SK-N-SH (cell line): ENCODE data around the gene NOTUM. TPM values are rescaled to one million over a fixed set of nuclear protein-coding genes. Genes with fewer than 3 reads are reported as not detected.

Experiments used
- CTCF ChIA-PET: fragments of 300-600, 350-600 bp; formaldehyde crosslinking; extraction: SDS; loops from one replicate; lab custom pipeline; 2021; lab: Yijun Ruan, JAX
- POLR2A ChIA-PET: fragments of 350-600 bp; sonication (Branson Sonifier 250); formaldehyde crosslinking; extraction: SDS; loops from one replicate; lab custom pipeline; 2020; ENCODE audit warnings: antibody characterized with exemption, inconsistent platforms; lab: Yijun Ruan, JAX
- DNase-seq: peaks from one replicate; pipeline ENCODE4 v3.0.0; 2012
- H2AFZ ChIP-seq: fragments of 200-600 bp; sonication (generic); 2 replicates; pipeline ENCODE4 v1.8.1; 2016; ENCODE audit warnings: antibody characterized with exemption, mild to moderate bottlenecking, low read depth
- H3F3A ChIP-seq: fragments of 200-600 bp; sonication (generic); replicated peaks from 2 replicates; pipeline ENCODE3; 2016; ENCODE audit warnings: antibody characterized with exemption, mild to moderate bottlenecking; ENCODE audit not compliant: insufficient read depth
- H3K27ac ChIP-seq, 2 experiments: fragments of 200-500 bp in 1 of 2; fragments of 200-600 bp in 1 of 2; sonication (Bioruptor generic) in 1 of 2; sonication (generic), shearing (Covaris generic) in 1 of 2; 2 replicates each; pipeline versions ENCODE4 v1.5.1 to v1.6.1; 2014 to 2016; ENCODE audit warnings: low read depth in 2 of 2, inconsistent platforms in 1 of 2, low read length in 1 of 2, mild to moderate bottlenecking in 1 of 2, mixed read lengths in 1 of 2
- H3K27me3 ChIP-seq: fragments of 200-600 bp; sonication (generic), shearing (Covaris generic); 2 replicates; pipeline ENCODE4 v1.6.1; 2016; ENCODE audit warnings: mixed run types; ENCODE audit not compliant: insufficient read depth
- H3K36me3 ChIP-seq, 2 experiments: fragments of 200-500 bp in 1 of 2; fragments of 200-600 bp in 1 of 2; sonication (Bioruptor generic) in 1 of 2; sonication (generic) in 1 of 2; replicated peaks in 1 of 2; 2 replicates each; pipeline versions ENCODE3 to v1.5.1; 2014 to 2016; ENCODE audit warnings: low read length in 1 of 2, mild to moderate bottlenecking in 1 of 2; ENCODE audit not compliant: insufficient read depth in 2 of 2, control insufficient read depth in 1 of 2
- H3K4me1 ChIP-seq, 2 experiments: fragments of 200-500 bp in 1 of 2; fragments of 200-600 bp in 1 of 2; sonication (Bioruptor generic) in 1 of 2; sonication (generic), shearing (Covaris generic) in 1 of 2; 2 replicates each; pipeline versions ENCODE4 v1.5.1 to v1.6.1; 2014 to 2016; ENCODE audit warnings: low read depth in 1 of 2, low read length in 1 of 2, mixed run types in 1 of 2; ENCODE audit not compliant: insufficient read depth in 2 of 2, control insufficient read depth in 1 of 2
- H3K4me2 ChIP-seq: fragments of 200-600 bp; sonication (generic), shearing (Covaris generic); 2 replicates; pipeline ENCODE4 v1.6.1; 2017; ENCODE audit warnings: mixed run types
- H3K4me3 ChIP-seq, 2 experiments: fragments of 200-500 bp in 1 of 2; fragments of 200-600 bp in 1 of 2; sonication (Bioruptor generic) in 1 of 2; sonication (generic), shearing (Covaris generic) in 1 of 2; 2 replicates each; pipeline versions ENCODE4 v1.5.1 to v1.8.1; 2014 to 2016; ENCODE audit warnings: low read depth in 2 of 2, inconsistent platforms in 1 of 2, low read length in 1 of 2, mild to moderate bottlenecking in 1 of 2, mixed read lengths in 1 of 2, moderate library complexity in 1 of 2
- H3K79me2 ChIP-seq: fragments of 200-600 bp; sonication (generic); 2 replicates; pipeline ENCODE4 v1.8.1; 2017; ENCODE audit warnings: mild to moderate bottlenecking; ENCODE audit not compliant: insufficient read depth
- H3K9ac ChIP-seq: fragments of 200-600 bp; sonication (generic); 2 replicates; pipeline ENCODE4 v1.6.1; 2017; ENCODE audit warnings: mixed run types
- H3K9me2 ChIP-seq: fragments of 200-600 bp; sonication (generic); 2 replicates; pipeline ENCODE4 v1.6.1; 2017; ENCODE audit warnings: mixed run types
- H3K9me3 ChIP-seq: fragments of 200-600 bp; sonication (generic); 2 replicates; pipeline ENCODE4 v1.6.1; 2017; ENCODE audit warnings: mixed run types, mild to moderate bottlenecking, moderate library complexity
- H4K20me1 ChIP-seq: fragments of 200-600 bp; sonication (generic); 2 replicates; pipeline ENCODE4 v1.6.1; 2017; ENCODE audit warnings: mild to moderate bottlenecking, mixed run types; ENCODE audit not compliant: insufficient read depth
- EZH2phosphoT487 ChIP-seq: fragments of 200-600 bp; sonication (generic); IDR thresholded peaks from 2 replicates; pipeline ENCODE4 v1.6.1; 2017; ENCODE audit warnings: low read depth, mixed run types, mild to moderate bottlenecking, antibody characterized with exemption, moderate library complexity, borderline replicate concordance
- GABPA ChIP-seq: IDR thresholded peaks from 2 replicates; pipeline ENCODE4 v1.4.0; 2012; ENCODE audit warnings: low read depth, mild to moderate bottlenecking
- IRF3 ChIP-seq: fragments of 150-350 bp; IDR thresholded peaks from 2 replicates; pipeline ENCODE4 v1.6.1; 2016; ENCODE audit warnings: mild to moderate bottlenecking, low read depth, low read length
- NFIC ChIP-seq: IDR thresholded peaks from 2 replicates; pipeline ENCODE4 v1.4.0; 2012; ENCODE audit warnings: borderline replicate concordance
- POLR2AphosphoS5 ChIP-seq: IDR thresholded peaks from 2 replicates; pipeline ENCODE4 v1.6.1; 2012; ENCODE audit warnings: low read depth, low read length
- RAD21 ChIP-seq: IDR thresholded peaks from 2 replicates; pipeline ENCODE4 v1.6.1; 2012; ENCODE audit warnings: mild to moderate bottlenecking, low read length
- TAF1 ChIP-seq: IDR thresholded peaks from 2 replicates; pipeline ENCODE4 v1.6.1; 2012; ENCODE audit warnings: low read depth, mild to moderate bottlenecking, low read length, moderate library complexity, borderline replicate concordance
- WGBS: methylation state at CpG from one replicate; pipeline ENCODE4 v1.1.6; 2017; ENCODE audit warnings: low lambda C conversion rate; 5-methylcytosine and 5-hydroxymethylcytosine counted together
- polyA plus RNA-seq, 3 experiments: library from polyadenylated mRNA; depleted of rRNA; stranded (reverse); fragments of >200 nt; gene quantifications; 2 replicates each; pipeline ENCODE4 v1.2.3, GENCODE V29; 2012
- TF ChIP-seq, protein P1 (sequence below): fragments of 150-350 bp; IDR thresholded peaks from 2 replicates; pipeline ENCODE4 v1.6.1; 2017; ENCODE audit warnings: antibody characterized with exemption, low read length, low read depth, borderline replicate concordance
- TF ChIP-seq, protein P2 (sequence below): fragments of 200-600 bp; sonication (generic); IDR thresholded peaks from 2 replicates; pipeline ENCODE4 v1.6.1; 2017; ENCODE audit warnings: antibody characterized with exemption, mild to moderate bottlenecking, moderate library complexity
- TF ChIP-seq, protein P3 (sequence below): IDR thresholded peaks from 2 replicates; pipeline ENCODE4 v1.4.0; 2012; ENCODE audit warnings: low read depth, borderline replicate concordance

Gene NOTUM
- polyA plus RNA-seq, 1 of the 3 experiments (the other 2 are of a cell fraction) = 0.33 TPM

DNA sequence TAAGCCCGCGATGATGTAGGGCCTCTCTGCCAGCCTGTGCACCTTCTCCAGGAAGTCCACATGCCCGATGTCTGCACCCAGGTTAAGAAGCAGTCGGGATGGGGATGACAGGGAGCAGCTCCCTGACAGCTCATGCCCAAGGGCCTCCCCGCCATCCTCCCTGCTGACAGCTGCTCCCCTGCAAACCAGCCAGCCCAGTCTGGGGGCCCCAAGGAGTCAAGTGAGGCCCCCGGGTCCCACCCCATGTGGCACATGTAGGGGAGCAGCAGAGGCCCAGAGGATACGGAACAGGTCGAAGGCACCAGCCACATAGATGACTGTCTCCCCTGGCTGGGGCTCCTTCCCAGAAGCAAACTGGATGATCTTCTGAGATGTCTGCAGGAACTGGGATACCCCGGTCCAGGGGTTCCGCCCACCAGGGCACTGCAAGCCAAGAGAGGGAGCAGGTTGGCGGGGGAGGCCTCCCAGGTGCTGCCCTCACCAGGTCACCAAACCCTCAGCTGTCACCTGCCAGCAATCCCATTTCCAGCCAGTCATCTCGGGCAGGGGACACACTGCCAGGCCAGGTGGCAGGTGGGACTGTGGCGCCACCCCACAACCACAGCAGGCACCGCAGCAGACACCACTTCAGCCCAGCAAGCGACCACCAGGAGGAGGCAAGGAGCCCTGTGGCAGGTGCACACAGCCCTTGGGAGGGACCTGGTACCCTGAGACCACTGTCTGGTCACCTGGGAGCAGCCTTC, 54.3 kb downstream of the NOTUM start:
- no peak overlapping the region for H3K27ac ChIP-seq

DNA sequence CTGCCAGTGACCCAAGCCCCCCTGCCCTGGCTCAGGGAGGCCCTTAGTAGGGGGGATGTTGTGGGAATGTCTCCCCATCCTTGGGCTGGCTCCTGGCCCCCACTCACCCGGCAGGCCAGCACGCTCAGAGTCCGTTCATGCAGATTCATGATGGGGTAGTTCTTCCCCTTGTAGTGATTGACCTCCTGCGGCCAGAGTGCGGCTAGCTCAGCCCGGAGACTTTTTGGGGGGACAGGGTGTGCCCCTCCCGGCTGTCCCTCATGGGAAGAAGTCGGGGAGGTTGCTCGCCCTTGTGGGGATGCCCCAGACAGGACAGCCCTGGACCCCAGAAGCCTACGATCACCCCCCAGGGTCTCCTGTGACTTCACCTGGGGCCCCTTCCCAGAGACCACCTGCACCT, 55.0 kb downstream of the NOTUM start:
- no peak overlapping the region for H2AFZ ChIP-seq
- no peaks in the 10 kb centered on the region for H3K27me3 ChIP-seq
- no peaks in the 10 kb centered on the region for H3K9me2 ChIP-seq
- no peak overlapping the region for H3K4me3 ChIP-seq
- TF ChIP-seq, protein P1, sequence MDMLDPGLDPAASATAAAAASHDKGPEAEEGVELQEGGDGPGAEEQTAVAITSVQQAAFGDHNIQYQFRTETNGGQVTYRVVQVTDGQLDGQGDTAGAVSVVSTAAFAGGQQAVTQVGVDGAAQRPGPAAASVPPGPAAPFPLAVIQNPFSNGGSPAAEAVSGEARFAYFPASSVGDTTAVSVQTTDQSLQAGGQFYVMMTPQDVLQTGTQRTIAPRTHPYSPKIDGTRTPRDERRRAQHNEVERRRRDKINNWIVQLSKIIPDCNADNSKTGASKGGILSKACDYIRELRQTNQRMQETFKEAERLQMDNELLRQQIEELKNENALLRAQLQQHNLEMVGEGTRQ = no peak
- TF ChIP-seq POLR2AphosphoS5 = no peak
- TF ChIP-seq NFIC = no peak
- no peak overlapping the region for H3K27ac ChIP-seq
- 84% methylated on average over 10 of the region's 10 CpGs for WGBS
- peaks cover 5% of the 10 kb centered on the region for H3F3A ChIP-seq
- H4K20me1 ChIP-seq = 0 out of 2 replicates have a peak, but pooled peaks cover 4% of the 10 kb centered on the region
- peaks cover 7% of the 10 kb centered on the region; the same call in 1 of the 2 replicates for H3K79me2 ChIP-seq
- POLR2A ChIA-PET = interaction anchor here (0.6 kb wide), 1 partner anchor 23 kb away, joined by 3 read pairs; no protein-coding TSS in a partner anchor
- no peaks in the 10 kb centered on the region for H3K9me3 ChIP-seq
- CTCF ChIA-PET = interaction anchor here (1.3 to 1.5 kb wide), 3 partner anchors 21 to 115 kb away, joined by 4 to 7 read pairs (median 5); no protein-coding TSS in a partner anchor
- H3K36me3 ChIP-seq = peaks cover 6 to 49% of the 10 kb centered on the region in 2 experiments
- no peak overlapping the region for H3K9ac ChIP-seq
- H3K4me2 ChIP-seq = no peak overlapping the region
- H3K4me1 ChIP-seq = peaks cover 8 to 19% of the 10 kb centered on the region in 2 experiments; a peak in 2 of 4 replicates
- no peak for DNase-seq

More for the DNA sequence above, 54.3 kb downstream of the NOTUM start:
- TF ChIP-seq IRF3 = no peak
- TF ChIP-seq RAD21 = peak; percentile 13; the same call in 1 of the 2 replicates
- Histone ChIP-seq H3K27me3 (no peaks in the 10 kb centered on the region), H3K4me1 (peaks cover 8 to 18% of the 10 kb centered on the region in 2 experiments; a peak in 2 of 4 replicates), H4K20me1 (peaks cover 6% of the 10 kb centered on the region), H3K79me2 (peaks cover 7% of the 10 kb centered on the region; the same call in 1 of the 2 replicates), H3K9me2 (no peaks in the 10 kb centered on the region), H3K36me3 (peaks cover 7 to 50% of the 10 kb centered on the region in 2 experiments), H3K9me3 (no peaks in the 10 kb centered on the region), H3K9ac (no peak overlapping the region), H2AFZ (no peak overlapping the region), H3K4me3 (no peak overlapping the region), H3K4me2 (no peak overlapping the region), H3F3A (peaks cover 7% of the 10 kb centered on the region)
- ChIA-PET CTCF (interaction anchor here (1.0 to 2.2 kb wide), 7 partner anchors 18 to 123 kb away, joined by 3 to 7 read pairs (median 5); partner anchors contain the start of gene MAFG), POLR2A (no interaction called here)
- 85% methylated on average over 7 of the region's 15 CpGs for WGBS
- no peak for DNase-seq

DNA sequence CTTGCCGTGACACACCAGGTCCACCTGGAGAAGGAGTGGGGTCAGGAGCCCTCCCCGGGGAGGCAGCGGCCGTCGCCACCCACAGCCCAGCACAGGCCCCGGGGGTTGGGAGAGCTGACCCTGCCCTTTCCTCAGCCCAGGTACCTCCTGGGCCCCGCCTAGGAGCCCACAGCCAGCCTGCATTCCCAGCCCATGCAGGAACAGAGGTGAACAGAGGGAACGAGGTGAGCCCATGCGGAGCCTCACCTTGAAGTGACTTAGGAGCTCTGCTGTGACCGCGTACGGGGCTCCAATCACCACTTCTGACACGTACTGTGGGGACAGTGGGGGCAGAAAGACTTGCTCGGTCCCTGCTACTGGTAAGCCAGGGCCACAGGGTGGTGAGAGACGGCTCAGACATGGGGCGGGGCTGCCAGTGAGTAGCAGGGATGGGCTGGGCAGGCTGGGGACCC, 55.5 kb downstream of the NOTUM start:
- peaks cover 2% of the 10 kb centered on the region; the same call in 1 of the 2 replicates for H3K79me2 ChIP-seq
- H2AFZ ChIP-seq = no peak overlapping the region
- no peaks in the 10 kb centered on the region for H3K27me3 ChIP-seq
- no peak overlapping the region for H3K4me2 ChIP-seq
- WGBS = 97% methylated on average over 15 of the region's 16 CpGs
- no peak for DNase-seq
- no peak overlapping the region for H3K9ac ChIP-seq
- peaks cover 6 to 16% of the 10 kb centered on the region in 2 experiments; a peak in 2 of 4 replicates for H3K4me1 ChIP-seq
- ChIA-PET CTCF (interaction anchor here (1.3 kb wide), 1 partner anchor 21 kb away, joined by 7 read pairs; no protein-coding TSS in a partner anchor), POLR2A (interaction anchor here (0.6 kb wide), 2 partner anchors 23 to 194 kb away, joined by 3 read pairs; no protein-coding TSS in a partner anchor)
- no peaks in the 10 kb centered on the region for H3K9me3 ChIP-seq
- TF ChIP-seq TAF1 (no peak), GABPA (no peak), EZH2phosphoT487 (no peak)
- TF ChIP-seq, protein P2, sequence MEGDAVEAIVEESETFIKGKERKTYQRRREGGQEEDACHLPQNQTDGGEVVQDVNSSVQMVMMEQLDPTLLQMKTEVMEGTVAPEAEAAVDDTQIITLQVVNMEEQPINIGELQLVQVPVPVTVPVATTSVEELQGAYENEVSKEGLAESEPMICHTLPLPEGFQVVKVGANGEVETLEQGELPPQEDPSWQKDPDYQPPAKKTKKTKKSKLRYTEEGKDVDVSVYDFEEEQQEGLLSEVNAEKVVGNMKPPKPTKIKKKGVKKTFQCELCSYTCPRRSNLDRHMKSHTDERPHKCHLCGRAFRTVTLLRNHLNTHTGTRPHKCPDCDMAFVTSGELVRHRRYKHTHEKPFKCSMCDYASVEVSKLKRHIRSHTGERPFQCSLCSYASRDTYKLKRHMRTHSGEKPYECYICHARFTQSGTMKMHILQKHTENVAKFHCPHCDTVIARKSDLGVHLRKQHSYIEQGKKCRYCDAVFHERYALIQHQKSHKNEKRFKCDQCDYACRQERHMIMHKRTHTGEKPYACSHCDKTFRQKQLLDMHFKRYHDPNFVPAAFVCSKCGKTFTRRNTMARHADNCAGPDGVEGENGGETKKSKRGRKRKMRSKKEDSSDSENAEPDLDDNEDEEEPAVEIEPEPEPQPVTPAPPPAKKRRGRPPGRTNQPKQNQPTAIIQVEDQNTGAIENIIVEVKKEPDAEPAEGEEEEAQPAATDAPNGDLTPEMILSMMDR = no peak
- TF ChIP-seq, protein P3, sequence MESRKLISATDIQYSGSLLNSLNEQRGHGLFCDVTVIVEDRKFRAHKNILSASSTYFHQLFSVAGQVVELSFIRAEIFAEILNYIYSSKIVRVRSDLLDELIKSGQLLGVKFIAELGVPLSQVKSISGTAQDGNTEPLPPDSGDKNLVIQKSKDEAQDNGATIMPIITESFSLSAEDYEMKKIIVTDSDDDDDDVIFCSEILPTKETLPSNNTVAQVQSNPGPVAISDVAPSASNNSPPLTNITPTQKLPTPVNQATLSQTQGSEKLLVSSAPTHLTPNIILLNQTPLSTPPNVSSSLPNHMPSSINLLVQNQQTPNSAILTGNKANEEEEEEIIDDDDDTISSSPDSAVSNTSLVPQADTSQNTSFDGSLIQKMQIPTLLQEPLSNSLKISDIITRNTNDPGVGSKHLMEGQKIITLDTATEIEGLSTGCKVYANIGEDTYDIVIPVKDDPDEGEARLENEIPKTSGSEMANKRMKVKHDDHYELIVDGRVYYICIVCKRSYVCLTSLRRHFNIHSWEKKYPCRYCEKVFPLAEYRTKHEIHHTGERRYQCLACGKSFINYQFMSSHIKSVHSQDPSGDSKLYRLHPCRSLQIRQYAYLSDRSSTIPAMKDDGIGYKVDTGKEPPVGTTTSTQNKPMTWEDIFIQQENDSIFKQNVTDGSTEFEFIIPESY = no peak
- H3F3A ChIP-seq = peaks cover 11% of the 10 kb centered on the region
- 0 out of 2 replicates have a peak, but pooled peaks cover 4% of the 10 kb centered on the region for H4K20me1 ChIP-seq
- H3K27ac ChIP-seq = no peak overlapping the region
- H3K36me3 ChIP-seq = peaks cover 6 to 50% of the 10 kb centered on the region in 2 experiments
- H3K4me3 ChIP-seq = no peak overlapping the region
- H3K9me2 ChIP-seq = no peaks in the 10 kb centered on the region
